Suprapubic skin (tissue), 3 donors: ENCODE measurements around the gene POU2AF2.

ENCODE experiments used
- POLR2A ChIP-seq, 2 donors: fragments of 450-650 bp; IDR thresholded peaks; one replicate each; pipeline ENCODE4 v1.6.1; 2017; ENCODE audit warnings: antibody characterized with exemption in 2 of 2, mild to moderate bottlenecking in 2 of 2, moderate library complexity in 2 of 2
- TF ChIP-seq, protein P1 (sequence below), 2 donors: fragments of 200-600 bp in 1 of 2; fragments of 450-650 bp in 1 of 2; sonication (generic) in 1 of 2; IDR thresholded peaks; one replicate each; pipeline ENCODE4 v1.5.1; 2016 to 2019; ENCODE audit warnings: antibody characterized with exemption in 2 of 2, mild to moderate bottlenecking in 1 of 2, moderate library complexity in 1 of 2

DNA sequence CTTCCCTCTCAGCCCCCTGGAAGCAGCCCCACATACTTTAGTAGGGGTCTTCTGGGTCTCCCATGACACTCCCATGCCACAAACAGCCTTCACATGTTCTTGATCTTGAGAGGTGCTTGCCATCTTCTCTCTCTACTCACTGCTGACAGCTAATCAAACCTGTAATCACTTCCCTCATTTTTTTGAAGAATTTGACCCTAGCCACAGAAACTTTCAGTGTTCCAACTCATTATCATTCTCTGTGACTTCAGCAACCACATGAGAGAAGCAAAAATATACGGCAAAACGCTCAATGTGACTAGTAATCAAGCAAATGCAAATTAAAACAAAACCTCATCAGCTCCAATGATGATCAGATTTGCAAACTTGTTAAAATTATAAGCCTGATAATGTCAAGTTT is 38.3 kb upstream of the POU2AF2 start:
- TF ChIP-seq, protein P1, sequence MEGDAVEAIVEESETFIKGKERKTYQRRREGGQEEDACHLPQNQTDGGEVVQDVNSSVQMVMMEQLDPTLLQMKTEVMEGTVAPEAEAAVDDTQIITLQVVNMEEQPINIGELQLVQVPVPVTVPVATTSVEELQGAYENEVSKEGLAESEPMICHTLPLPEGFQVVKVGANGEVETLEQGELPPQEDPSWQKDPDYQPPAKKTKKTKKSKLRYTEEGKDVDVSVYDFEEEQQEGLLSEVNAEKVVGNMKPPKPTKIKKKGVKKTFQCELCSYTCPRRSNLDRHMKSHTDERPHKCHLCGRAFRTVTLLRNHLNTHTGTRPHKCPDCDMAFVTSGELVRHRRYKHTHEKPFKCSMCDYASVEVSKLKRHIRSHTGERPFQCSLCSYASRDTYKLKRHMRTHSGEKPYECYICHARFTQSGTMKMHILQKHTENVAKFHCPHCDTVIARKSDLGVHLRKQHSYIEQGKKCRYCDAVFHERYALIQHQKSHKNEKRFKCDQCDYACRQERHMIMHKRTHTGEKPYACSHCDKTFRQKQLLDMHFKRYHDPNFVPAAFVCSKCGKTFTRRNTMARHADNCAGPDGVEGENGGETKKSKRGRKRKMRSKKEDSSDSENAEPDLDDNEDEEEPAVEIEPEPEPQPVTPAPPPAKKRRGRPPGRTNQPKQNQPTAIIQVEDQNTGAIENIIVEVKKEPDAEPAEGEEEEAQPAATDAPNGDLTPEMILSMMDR (IDR thresholded peaks at IDR 0.05): no peak
- TF ChIP-seq POLR2A (IDR thresholded peaks at IDR 0.05): no peak
